ENCODE results near the gene PRODH2. TPM values are rescaled to one million over a fixed set of nuclear protein-coding genes. Genes with fewer than 3 reads are reported as not detected.

The PRODH2 gene
- total RNA-seq, 2 experiments from 2014 or later, result not detected

GRCh38 chr19:35789195-35789977 lies 23.3 kb downstream of the PRODH2 start:
- no peak for TF ChIP-seq CTCF (IDR thresholded peaks at IDR 0.05)
- ChIA-PET POLR2A (no interaction called here), CTCF (no interaction called here)
- DNase-seq (no peak), ATAC-seq (ENCODE audit: poor library complexity) (no peak)
- intact Hi-C loops (cut with DNase I, micrococcal nuclease), result no loop called here
- Histone ChIP-seq H3K4me1 (ENCODE audit: insufficient read depth, low read length) (no peaks in the 10 kb centered on the region), H3K4me3 (ENCODE audit: low read length) (no peak overlapping the region), H3K27me3 (ENCODE audit: control insufficient read depth in 1 of 2, insufficient read depth in 2 of 2, low read length in 2 of 2) (no peaks in the 10 kb centered on the region), H3K9me3 (ENCODE audit: control insufficient read depth in 1 of 2, insufficient read depth in 1 of 2, low read length in 2 of 2) (no peaks in the 10 kb centered on the region), H3K27ac (ENCODE audit: low read depth in 1 of 2, low read length in 2 of 2) (no peak overlapping the region), H3K36me3 (ENCODE audit: insufficient read depth, low read length) (peaks cover 3% of the 10 kb centered on the region)
- Mint-ChIP-seq H3K4me3 (no peak overlapping the region), H3K27ac (no peak overlapping the region), H3K27me3 (peaks cover 6% of the 10 kb centered on the region), H3K36me3 (ENCODE audit: low read depth) (no peaks in the 10 kb centered on the region), H3K4me1 (ENCODE audit: low read depth) (no peaks in the 10 kb centered on the region), H3K9me3 (no peaks in the 10 kb centered on the region)

- Mint-ChIP-seq H3K4me3 (no peak overlapping the region), H3K27me3 (no peaks in the 10 kb centered on the region), H3K36me3 (ENCODE audit: low read depth) (peaks cover under 1% of the 10 kb centered on the region), H3K27ac (no peak overlapping the region), H3K9me3 (no peaks in the 10 kb centered on the region), H3K4me1 (ENCODE audit: low read depth) (no peaks in the 10 kb centered on the region)
- no peaks in the 10 kb centered on the region for H3K9me3 ChIP-seq (ENCODE audit: control insufficient read depth in 1 of 2, insufficient read depth in 1 of 2, low read length in 2 of 2)
- ChIA-PET POLR2A (no interaction called here), CTCF (interaction anchor here (0.6 kb wide), 1 partner anchor 93 kb away, joined by 4 read pairs; no protein-coding TSS in a partner anchor)
- intact Hi-C loops (cut with DNase I, micrococcal nuclease), result no loop called here
- H3K4me1 ChIP-seq (ENCODE audit: insufficient read depth, low read length), result no peaks in the 10 kb centered on the region
- no peak overlapping the region for H3K4me3 ChIP-seq (ENCODE audit: low read length)
- H3K36me3 ChIP-seq (ENCODE audit: insufficient read depth, low read length), result peaks cover 3% of the 10 kb centered on the region
- peak in 1 of 14 experiments; percentile 12 for DNase-seq
- TF ChIP-seq CTCF (IDR thresholded peaks at IDR 0.05), result no peak
- no peak overlapping the region for H3K27ac ChIP-seq (ENCODE audit: low read depth in 1 of 2, low read length in 2 of 2)
- no peaks in the 10 kb centered on the region for H3K27me3 ChIP-seq (ENCODE audit: control insufficient read depth in 1 of 2, insufficient read depth in 2 of 2, low read length in 2 of 2)
- ATAC-seq (ENCODE audit: poor library complexity), result no peak
Observed at GRCh38 chr19:35788205-35788960, 24.3 kb downstream of the PRODH2 start.

GRCh38 chr19:35787227-35787799 lies 25.3 kb downstream of the PRODH2 start:
- no peak for TF ChIP-seq CTCF (IDR thresholded peaks at IDR 0.05)
- no peak for DNase-seq
- ATAC-seq (ENCODE audit: poor library complexity), result no peak
- H3K9me3 Mint-ChIP-seq, result no peaks in the 10 kb centered on the region
- intact Hi-C loops (cut with DNase I, micrococcal nuclease), result no loop called here
- POLR2A ChIA-PET, result no interaction called here
- peaks cover 7% of the 10 kb centered on the region for H3K36me3 Mint-ChIP-seq (ENCODE audit: low read depth)
- no peaks in the 10 kb centered on the region for H3K27me3 Mint-ChIP-seq
- CTCF ChIA-PET, result no interaction called here
- Histone ChIP-seq H3K4me1 (ENCODE audit: insufficient read depth, low read length) (no peaks in the 10 kb centered on the region), H3K36me3 (ENCODE audit: insufficient read depth, low read length) (peaks cover 6% of the 10 kb centered on the region), H3K4me3 (ENCODE audit: low read length) (no peak overlapping the region), H3K27ac (ENCODE audit: low read depth in 1 of 2, low read length in 2 of 2) (no peak overlapping the region), H3K9me3 (ENCODE audit: control insufficient read depth in 1 of 2, insufficient read depth in 1 of 2, low read length in 2 of 2) (no peaks in the 10 kb centered on the region), H3K27me3 (ENCODE audit: control insufficient read depth in 1 of 2, insufficient read depth in 2 of 2, low read length in 2 of 2) (no peaks in the 10 kb centered on the region)
- H3K4me3 Mint-ChIP-seq, result no peak overlapping the region
- no peaks in the 10 kb centered on the region for H3K4me1 Mint-ChIP-seq (ENCODE audit: low read depth)
- H3K27ac Mint-ChIP-seq, result no peak overlapping the region
